ENCODE results near the gene EHBP1.

The EHBP1 gene

GRCh38 chr2:62733546-62733945 is 28.0 kb downstream of the EHBP1 start:
- no peaks in the 10 kb centered on the region for H3K27me3 ChIP-seq (ENCODE audit: control insufficient read depth, insufficient read depth, low read length)
- H3K4me1 ChIP-seq = no peaks in the 10 kb centered on the region

GRCh38 chr2:62736899-62737559 is 31.5 kb downstream of the EHBP1 start:
- peaks cover 8% of the 10 kb centered on the region for H3K4me1 ChIP-seq
- no peak overlapping the region for H3K4me3 ChIP-seq (ENCODE audit: low read depth, low read length)
- H3K36me3 ChIP-seq (ENCODE audit: control insufficient read depth, insufficient read depth, low read length) = no peaks in the 10 kb centered on the region
- H3K27ac ChIP-seq = no peak overlapping the region
- H3K27me3 ChIP-seq (ENCODE audit: control insufficient read depth, insufficient read depth, low read length) = no peaks in the 10 kb centered on the region
- H3K79me2 ChIP-seq = peaks cover 13% of the 10 kb centered on the region
- no peaks in the 10 kb centered on the region for H3K9me3 ChIP-seq (ENCODE audit: control insufficient read depth, low read length)
- no peak for TF ChIP-seq CTCF (IDR thresholded peaks at IDR 0.05)
- no peak overlapping the region for H3K9ac ChIP-seq
- no peak overlapping the region for H3K4me2 ChIP-seq (ENCODE audit: low read length)
- H2AFZ ChIP-seq = no peak overlapping the region

More at GRCh38 chr2:62733546-62733945, 28.0 kb downstream of the EHBP1 start:
- peaks cover 14% of the 10 kb centered on the region for H3K79me2 ChIP-seq
- H3K27ac ChIP-seq = no peak overlapping the region
- no peak overlapping the region for H3K4me3 ChIP-seq (ENCODE audit: low read depth, low read length)
- H3K4me2 ChIP-seq (ENCODE audit: low read length) = no peak overlapping the region
- no peak overlapping the region for H2AFZ ChIP-seq
- TF ChIP-seq CTCF (IDR thresholded peaks at IDR 0.05) = no peak
- H3K9ac ChIP-seq = no peak overlapping the region
- H3K9me3 ChIP-seq (ENCODE audit: control insufficient read depth, low read length) = no peaks in the 10 kb centered on the region
- no peaks in the 10 kb centered on the region for H3K36me3 ChIP-seq (ENCODE audit: control insufficient read depth, insufficient read depth, low read length)

- TF ChIP-seq CTCF (IDR thresholded peaks at IDR 0.05) = no peak
- H2AFZ ChIP-seq = no peak overlapping the region
- no peaks in the 10 kb centered on the region for H3K9me3 ChIP-seq (ENCODE audit: control insufficient read depth, low read length)
- peaks cover 11% of the 10 kb centered on the region for H3K79me2 ChIP-seq
- H3K4me3 ChIP-seq (ENCODE audit: low read depth, low read length) = no peak overlapping the region
- H3K27me3 ChIP-seq (ENCODE audit: control insufficient read depth, insufficient read depth, low read length) = no peaks in the 10 kb centered on the region
- H3K36me3 ChIP-seq (ENCODE audit: control insufficient read depth, insufficient read depth, low read length) = no peaks in the 10 kb centered on the region
- H3K4me2 ChIP-seq (ENCODE audit: low read length) = no peak overlapping the region
- no peak overlapping the region for H3K27ac ChIP-seq
- peaks cover 8% of the 10 kb centered on the region for H3K4me1 ChIP-seq
- H3K9ac ChIP-seq = no peak overlapping the region
Observed at GRCh38 chr2:62738981-62739936, 33.7 kb downstream of the EHBP1 start.

- H3K27me3 ChIP-seq (ENCODE audit: control insufficient read depth, insufficient read depth, low read length) = no peaks in the 10 kb centered on the region
- H3K9me3 ChIP-seq (ENCODE audit: control insufficient read depth, low read length) = no peaks in the 10 kb centered on the region
- H2AFZ ChIP-seq = no peak overlapping the region
- no peak overlapping the region for H3K4me3 ChIP-seq (ENCODE audit: low read depth, low read length)
- no peak for TF ChIP-seq CTCF (IDR thresholded peaks at IDR 0.05)
- no peak overlapping the region for H3K4me2 ChIP-seq (ENCODE audit: low read length)
- peaks cover 7% of the 10 kb centered on the region for H3K79me2 ChIP-seq
- H3K36me3 ChIP-seq (ENCODE audit: control insufficient read depth, insufficient read depth, low read length) = no peaks in the 10 kb centered on the region
- H3K4me1 ChIP-seq = peaks cover 8% of the 10 kb centered on the region
- H3K9ac ChIP-seq = no peak overlapping the region
- H3K27ac ChIP-seq = no peak overlapping the region
Observed at GRCh38 chr2:62740221-62740620, 34.7 kb downstream of the EHBP1 start.

Measured in parathyroid adenoma (tissue), 2 donors.